H1 (cell line): ENCODE results near the gene OTOL1. TPM values are rescaled to one million over a fixed set of nuclear protein-coding genes. Genes with fewer than 3 reads are reported as not detected.

Source experiments
- CHD7 ChIP-seq: fragments of 300-600 bp; sonication (generic); IDR thresholded peaks from 2 replicates; pipeline ENCODE4 v1.7.1; 2012; ENCODE audit warnings: low read length, moderate library complexity, mild to moderate bottlenecking, inconsistent platforms; ENCODE audit not compliant: insufficient replicate concordance
- POLR2A ChIP-seq, 2 experiments: IDR thresholded peaks; 1 replicate in 1 of 2; 2 replicates in 1 of 2; pipeline ENCODE4 v1.6.1; 2011; ENCODE audit warnings: low read depth in 2 of 2, low read length in 2 of 2, mild to moderate bottlenecking in 2 of 2; ENCODE audit errors: control extremely low read depth in 1 of 2
- TAF1 ChIP-seq: IDR thresholded peaks from 2 replicates; pipeline ENCODE4 v1.6.1; 2011; ENCODE audit warnings: mild to moderate bottlenecking, low read depth, low read length
- polyA plus RNA-seq, 7 experiments: library from polyadenylated mRNA; depleted of rRNA in 3 of 7; stranded (reverse) in 5 of 7; unstranded in 2 of 7; fragments of >200 nt in 5 of 7; fragments of 200-250 nt in 2 of 7; gene quantifications; 1 replicate in 5 of 7; 2 replicates in 1 of 7; 4 replicates in 1 of 7; pipeline versions ENCODE4 v1.2.1 to v1.2.3, GENCODE V29; 2011 to 2013; ENCODE audit warnings: missing spikeins in 2 of 7, mixed read lengths in 2 of 7
- total RNA-seq: library from RNA; stranded (reverse); fragmentation: NEBNext Ultra II Directional; extraction: Animal tissue kit (Norgen Biotek cat#: 25700); gene quantifications from 2 replicates; pipeline ENCODE4 v1.2.1, GENCODE V29; 2021

Gene OTOL1
- total and polyA plus RNA-seq, 2 of the 8 experiments (the other 6 are each of a cell fraction or from before 2014, with no cell fraction given), result not detected

GRCh38 chr3:161500068-161500796 is 3.6 kb downstream of the OTOL1 start (continued):
- TF ChIP-seq CHD7, result no peak
- TF ChIP-seq POLR2A (IDR thresholded peaks at IDR 0.05; ENCODE audit: control extremely low read depth in 1 of 2, low read depth in 2 of 2, low read length in 2 of 2), result no peak
- TF ChIP-seq TAF1, result no peak
